ENCODE data around the gene RMND5B.
"Not testable (repeated sequence)": the region's sequence is repeated elsewhere in the genome, so short reads cannot be mapped to it uniquely, and the experiment has no call there.

The RMND5B gene

DNA sequence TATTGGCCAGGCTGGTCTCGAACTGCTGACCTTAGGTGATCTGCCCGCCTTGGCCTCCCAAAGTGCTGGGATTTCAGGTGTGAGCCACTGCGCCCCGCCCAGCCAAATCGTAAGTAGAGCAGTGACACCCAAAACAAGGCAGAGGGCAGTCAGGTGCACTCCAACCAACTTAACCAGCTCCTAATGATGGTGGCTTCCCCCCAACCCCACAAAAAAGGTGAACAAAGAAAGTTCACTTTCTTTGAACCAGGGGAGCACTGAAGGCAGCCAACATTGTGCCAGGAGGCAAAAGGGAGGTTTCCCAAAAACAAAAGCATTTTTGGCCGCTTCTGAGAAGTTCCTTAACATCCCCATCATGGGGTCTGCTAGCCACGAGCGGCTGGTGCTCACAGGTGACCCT is 46.8 kb downstream of the RMND5B start:
- DNase-seq = no peak

DNA sequence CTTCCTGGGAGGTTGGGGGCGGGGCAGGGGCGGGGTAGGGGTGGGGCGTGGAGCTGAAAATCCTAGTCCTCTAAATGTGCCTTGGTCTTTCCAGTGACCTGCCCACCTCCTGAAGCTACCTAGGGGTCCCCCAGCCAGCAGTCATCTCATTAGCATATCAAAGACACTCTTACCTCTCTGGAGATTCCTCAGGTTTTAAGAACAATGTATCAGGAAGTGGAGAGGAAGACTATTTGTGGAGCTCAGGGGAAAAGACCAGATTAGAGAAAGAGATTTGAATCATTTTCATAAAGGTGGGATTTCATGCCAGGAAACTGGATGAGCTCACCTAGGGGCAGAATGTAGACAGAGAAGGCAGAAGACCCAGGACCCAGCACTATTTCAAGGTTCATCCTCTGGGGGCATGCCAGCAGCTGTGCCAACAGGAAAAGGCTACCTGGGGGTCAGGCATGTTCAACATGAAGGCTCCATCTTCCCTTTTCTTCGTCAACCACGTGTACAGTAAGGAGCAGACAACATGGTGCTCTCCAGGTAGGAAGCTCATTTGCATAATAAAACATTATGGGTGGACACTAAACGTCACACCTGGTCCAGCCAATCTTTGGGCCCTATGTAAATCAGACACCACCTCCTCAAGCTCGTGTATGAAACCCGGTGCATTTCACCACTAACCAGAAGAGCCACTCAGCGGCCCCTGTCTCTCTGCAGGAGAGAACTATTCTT is 49.5 kb downstream of the RMND5B start:
- DNase-seq = no peak

GRCh38 chr5:178182158-178182876 is 51.5 kb downstream of the RMND5B start:
- no peak for DNase-seq

DNA sequence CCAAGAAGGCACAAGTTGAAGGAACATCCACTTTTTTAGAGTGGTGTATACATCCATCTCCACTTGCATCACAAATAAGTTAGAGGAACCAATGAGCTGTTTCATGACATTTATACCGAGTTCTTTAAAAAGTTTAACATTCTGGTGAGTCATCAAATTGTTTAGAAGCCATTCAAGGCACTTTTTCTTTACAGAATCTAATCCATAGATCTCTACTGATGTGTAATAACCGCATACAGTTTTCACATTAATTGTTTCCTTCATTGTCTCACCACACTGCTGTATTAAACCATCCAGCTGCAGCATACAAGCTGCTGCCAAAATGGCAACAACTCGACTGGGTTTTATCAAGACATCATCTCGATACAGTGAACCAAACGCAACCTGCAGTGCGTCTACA is 55.6 kb downstream of the RMND5B start:
- no peak for DNase-seq

DNA sequence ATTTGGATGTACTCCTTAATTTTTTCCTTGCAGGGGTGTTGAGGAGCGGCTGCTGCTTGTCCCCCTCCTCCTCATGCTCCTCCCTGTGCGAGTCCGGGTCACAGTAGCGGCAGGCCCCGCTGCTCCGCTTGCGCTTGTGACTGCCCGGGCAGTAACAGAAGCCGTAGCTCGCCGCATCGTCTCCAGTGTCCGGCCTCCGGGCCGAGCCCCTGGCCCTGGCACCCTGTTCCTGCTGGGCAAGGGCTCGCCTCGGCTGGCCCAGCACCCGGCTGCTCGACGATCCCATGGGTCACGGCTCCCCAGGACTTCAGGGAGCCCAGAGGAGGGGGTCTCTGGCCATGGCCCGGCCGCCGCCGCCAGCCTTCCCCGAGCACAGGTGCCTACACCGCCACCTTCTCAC is 56.2 kb downstream of the RMND5B start, which contains the start of gene GMCL2:
Gene GMCL2 (minus strand): TSS at position 358 of the 400 bp plus-strand sequence. CDS start 72 bp downstream, at position 286.
- no peak for DNase-seq

DNA sequence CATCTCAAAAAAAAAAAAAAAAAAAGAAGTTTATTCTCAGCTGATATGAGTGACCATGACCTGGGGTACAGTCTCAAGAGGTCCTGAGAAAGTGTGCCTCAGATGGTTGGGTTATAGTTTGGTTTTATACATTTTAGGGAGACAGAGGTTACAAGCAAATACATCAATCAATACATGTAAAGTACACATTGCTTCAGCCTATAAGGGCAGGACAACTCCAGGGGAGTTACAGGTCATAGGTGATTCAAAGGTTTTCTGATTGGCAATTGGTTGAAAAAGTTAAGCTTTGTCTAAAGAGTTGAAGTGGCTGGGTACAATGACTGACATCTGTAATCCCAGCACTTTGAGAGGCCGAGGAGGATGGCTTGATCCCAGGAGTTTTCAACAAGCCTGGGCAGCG is 58.6 kb downstream of the RMND5B start:
- no peak for DNase-seq

DNA sequence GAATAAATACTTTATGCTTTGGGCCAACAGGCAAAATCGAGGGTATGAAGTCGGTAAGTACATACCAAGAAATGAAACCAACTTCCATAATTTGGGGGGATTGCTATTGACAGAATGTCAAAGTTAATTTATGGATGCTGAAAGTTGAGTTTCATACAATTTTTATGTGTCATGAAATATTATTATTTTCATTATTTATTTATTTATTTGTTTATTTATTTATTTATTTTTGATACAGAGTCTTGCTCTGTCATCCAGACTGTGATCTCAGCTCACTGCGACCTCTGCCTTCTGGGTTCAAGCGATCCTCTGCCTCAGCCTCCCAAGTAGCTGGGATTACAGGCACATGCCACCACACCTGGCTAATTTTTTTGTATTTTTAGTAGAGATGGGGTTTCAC is 60.8 kb downstream of the RMND5B start:
- DNase-seq = no peak

GRCh38 chr5:178192244-178192643 is 61.4 kb downstream of the RMND5B start:
- no peak for DNase-seq

- no peak for DNase-seq
Observed at GRCh38 chr5:178192787-178193186, 62.0 kb downstream of the RMND5B start.

- no peak for DNase-seq
Observed at GRCh38 chr5:178193251-178193809, 62.5 kb downstream of the RMND5B start.

DNA sequence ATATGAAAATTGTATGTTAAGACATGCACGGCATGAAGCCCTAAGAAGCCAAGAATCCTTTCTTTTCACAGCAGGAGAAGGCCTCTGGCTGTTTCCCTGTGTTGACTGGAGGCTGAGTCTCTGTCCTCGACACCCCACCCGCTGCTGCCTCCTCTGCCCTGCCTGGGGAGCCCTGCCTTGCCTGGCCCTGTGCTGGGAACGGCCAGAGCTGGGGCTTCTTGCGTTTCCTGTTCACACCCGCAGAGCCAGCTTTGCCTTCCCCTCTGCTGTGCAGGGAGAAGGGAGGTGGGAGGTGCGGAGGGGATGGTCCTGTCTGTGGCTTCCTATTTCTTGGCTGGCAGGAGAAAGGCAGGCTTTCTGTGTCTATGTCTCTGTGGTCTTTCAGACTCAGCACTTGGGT is 63.2 kb downstream of the RMND5B start:
- DNase-seq = no peak

DNA sequence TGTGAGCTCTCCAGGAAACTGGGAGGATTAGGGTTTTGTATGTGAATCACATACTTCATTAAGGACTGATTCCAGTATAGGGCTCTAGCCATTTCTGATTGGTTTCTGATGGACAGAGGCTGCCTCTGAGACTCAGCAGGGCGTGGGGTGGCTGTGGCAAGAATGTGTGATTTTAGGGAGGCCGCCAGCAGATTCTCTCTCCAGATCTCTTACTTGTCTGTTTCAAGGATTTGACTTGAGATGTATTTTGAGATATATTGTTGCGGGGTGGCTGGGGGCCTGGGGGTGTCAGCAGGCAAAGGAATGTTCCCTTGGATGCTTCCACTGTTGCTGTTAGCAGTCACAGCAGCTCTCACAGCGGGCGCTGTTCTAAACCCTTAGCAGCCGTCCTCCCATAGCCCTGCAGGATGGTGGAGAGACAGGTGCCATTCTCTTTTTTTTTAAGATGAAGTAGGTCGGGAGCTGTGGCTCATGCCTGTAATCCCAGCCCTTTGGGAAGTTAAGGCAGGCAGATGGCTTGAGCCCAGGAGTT is 65.5 kb downstream of the RMND5B start:
- DNase-seq = no peak

- DNase-seq = no peak
Observed at GRCh38 chr5:178196986-178197385, 66.2 kb downstream of the RMND5B start.

DNA sequence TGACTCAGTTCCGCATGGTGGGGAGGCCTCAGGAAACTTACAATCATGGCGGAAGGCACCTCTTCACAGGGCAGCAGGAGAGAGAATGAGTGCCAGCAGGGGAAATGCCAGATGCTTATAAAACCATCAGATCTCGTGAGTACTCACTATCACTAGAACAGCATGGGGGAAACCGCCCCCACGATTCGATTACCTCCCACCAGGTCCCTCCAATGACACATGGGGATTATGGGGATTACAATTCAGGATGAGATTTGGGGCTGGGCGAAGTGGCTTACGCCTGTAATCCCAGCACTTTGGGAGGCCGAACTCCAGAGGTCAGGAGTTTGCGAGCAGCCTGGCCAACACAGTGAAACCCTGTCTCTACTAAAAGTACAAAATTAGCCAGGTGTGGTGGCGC is 67.3 kb downstream of the RMND5B start:
- not testable (repeated sequence) for DNase-seq

DNA sequence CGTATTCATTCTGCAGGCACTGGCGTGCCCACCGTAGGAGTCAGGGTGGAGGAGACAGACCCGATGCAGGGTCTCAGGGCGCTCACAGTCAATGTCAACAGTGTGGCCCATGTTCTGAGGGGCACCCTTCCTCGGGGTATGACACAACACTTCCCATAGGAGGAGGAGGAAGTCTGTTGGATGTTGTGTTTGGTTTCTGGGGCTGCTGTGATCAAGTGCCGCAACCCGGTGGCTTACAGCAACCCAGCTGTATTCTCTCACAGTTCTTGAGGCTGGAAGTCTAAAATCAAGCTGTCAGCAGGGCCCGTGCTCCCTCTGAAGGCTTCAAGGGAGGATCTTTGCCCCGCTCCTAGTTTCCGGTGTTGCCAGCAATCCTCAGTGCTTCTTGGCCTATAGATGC is 67.9 kb downstream of the RMND5B start:
- no peak for DNase-seq

- no peak for DNase-seq
Observed at GRCh38 chr5:178199581-178200434, 69.0 kb downstream of the RMND5B start.

All from stimulated activated CD4-positive, alpha-beta T cell treated with anti-CD3 and anti-CD28 coated beads, Interleukin-4, amount 100 ng/mL, for 24 hours (primary cell).